OCI-LY7 (cell line): ENCODE results near the gene FOSB. TPM values are rescaled to one million over a fixed set of nuclear protein-coding genes. Genes with fewer than 3 reads are reported as not detected.

Experiments
- BruUV-seq: library from RNA; stranded (reverse); fragments of 400-500 nt; replicated peaks from 2 replicates; lab custom pipeline; 2021; lab: Mats Ljungman, UMichigan
- CTCF ChIA-PET: fragments of 300-600 bp; sonication (Branson Sonifier 250); formaldehyde crosslinking; loops from one replicate; lab custom pipeline; 2022; ENCODE audit warnings: antibody characterized with exemption; ENCODE audit not compliant: unreplicated experiment; lab: Charles Lee
- POLR2A ChIA-PET: fragments of 300-600 bp; sonication (Branson Sonifier 250); formaldehyde crosslinking; loops from one replicate; lab custom pipeline; 2022; ENCODE audit warnings: antibody characterized with exemption; lab: Charles Lee
- DNase-seq: peaks from one replicate; pipeline ENCODE4 v3.0.0-alpha.2; 2015; ENCODE audit warnings: low spot score
- H2AFZ ChIP-seq: fragments of 200-600 bp; sonication (generic), shearing (Covaris generic); 2 replicates; pipeline ENCODE4 v1.6.1; 2014; ENCODE audit warnings: mild to moderate bottlenecking, antibody characterized with exemption, low read length, moderate library complexity
- H3K27ac ChIP-seq: fragments of 200-600 bp; sonication (generic); 2 replicates; pipeline ENCODE4 v1.5.1; 2014; ENCODE audit warnings: mixed run types, low read depth, mild to moderate bottlenecking, moderate library complexity, low read length, inconsistent platforms; ENCODE audit not compliant: poor library complexity, severe bottlenecking
- H3K36me3 ChIP-seq: fragments of 200-600 bp; sonication (generic); 2 replicates; pipeline ENCODE4 v1.6.1; 2014; ENCODE audit warnings: mild to moderate bottlenecking, antibody characterized with exemption, low read length, moderate library complexity, mixed read lengths; ENCODE audit not compliant: insufficient read depth
- H3K4me1 ChIP-seq: fragments of 200-600 bp; sonication (generic); 2 replicates; pipeline ENCODE4 v1.5.1; 2014; ENCODE audit warnings: mild to moderate bottlenecking, low read length; ENCODE audit not compliant: insufficient read depth, poor library complexity, severe bottlenecking
- H3K4me2 ChIP-seq: fragments of 200-600 bp; sonication (generic); 2 replicates; pipeline ENCODE4 v1.6.1; 2014; ENCODE audit warnings: mild to moderate bottlenecking, low read length
- H3K4me3 ChIP-seq: fragments of 200-600 bp; sonication (generic); 2 replicates; pipeline ENCODE4 v1.5.1; 2014; ENCODE audit warnings: mild to moderate bottlenecking, low read depth, low read length; ENCODE audit not compliant: poor library complexity, severe bottlenecking
- H3K79me2 ChIP-seq: fragments of 200-600 bp; sonication (generic); 2 replicates; pipeline ENCODE4 v1.6.1; 2016; ENCODE audit warnings: low read depth, mild to moderate bottlenecking, low read length, moderate library complexity, mixed read lengths; ENCODE audit not compliant: insufficient read depth
- H3K9me2 ChIP-seq: fragments of 200-600 bp; sonication (generic); 2 replicates; pipeline ENCODE4 v1.6.1; 2016; ENCODE audit warnings: mild to moderate bottlenecking, low read length, mixed read lengths; ENCODE audit not compliant: insufficient read depth
- H3K9me3 ChIP-seq: fragments of 200-600 bp; sonication (generic); 2 replicates; pipeline ENCODE4 v1.6.1; 2014; ENCODE audit warnings: mild to moderate bottlenecking, mixed run types, low read length, mixed read lengths
- H4K20me1 ChIP-seq: fragments of 200-600 bp; sonication (generic); 2 replicates; pipeline ENCODE4 v1.6.1; 2014; ENCODE audit warnings: mild to moderate bottlenecking, antibody characterized with exemption, low read length, moderate library complexity, mixed read lengths; ENCODE audit not compliant: insufficient read depth
- CTCF ChIP-seq: fragments of 200-600 bp; sonication (generic); conservative IDR thresholded peaks from 2 replicates; pipeline ENCODE4 v1.5.1; 2014; ENCODE audit warnings: mild to moderate bottlenecking, antibody characterized with exemption, low read length, moderate library complexity, mixed read lengths
- EZH2phosphoT487 ChIP-seq: fragments of 200-600 bp; sonication (generic); IDR thresholded peaks from 2 replicates; pipeline ENCODE4 v1.6.1; 2018; ENCODE audit warnings: low read depth, borderline replicate concordance, mild to moderate bottlenecking, mixed run types, antibody characterized with exemption, low read length, moderate library complexity, mixed read lengths
- intact Hi-C: fragments of 100-400 bp; cut with micrococcal nuclease; formaldehyde crosslinking; loops from one replicate; pipeline ENCODE4 v1.10.0; 2022; ENCODE audit not compliant: unreplicated experiment
- total RNA-seq, 2 experiments: library from RNA; depleted of rRNA in 1 of 2; stranded (reverse); fragments of >200 nt in 1 of 2; shearing (Covaris generic) in 1 of 2; gene quantifications; 2 replicates each; pipeline ENCODE4 v1.2.3, GENCODE V29; 2014 to 2022

Gene FOSB
- total RNA-seq, 2 experiments from 2014 or later, result 2.3 to 2.4 TPM

GRCh38 chr19:45489216-45489855, 21.5 kb downstream of the FOSB start:
- CTCF ChIA-PET, result no interaction called here
- intact Hi-C loops, result no loop called here
- POLR2A ChIA-PET, result interaction anchor here (0.6 to 0.7 kb wide), 2 partner anchors 10 to 124 kb away, joined by 3 read pairs; no protein-coding TSS in a partner anchor

GRCh38 chr19:45492137-45492626, 24.4 kb downstream of the FOSB start:
- no peak for TF ChIP-seq CTCF
- no peak for TF ChIP-seq EZH2phosphoT487
- Histone ChIP-seq H3K9me2 (no peaks in the 10 kb centered on the region), H4K20me1 (no peaks in the 10 kb centered on the region), H3K4me2 (peak overlapping the region; percentile 75), H2AFZ (peak overlapping the region; percentile 80; the same call in 1 of the 2 replicates), H3K36me3 (no peaks in the 10 kb centered on the region), H3K79me2 (no peaks in the 10 kb centered on the region), H3K4me1 (peaks cover 25% of the 10 kb centered on the region), H3K27ac (peak overlapping the region; percentile 57), H3K4me3 (peak overlapping the region; percentile 71), H3K9me3 (no peaks in the 10 kb centered on the region)
- BruUV-seq, result no TSS peak
- no peak for DNase-seq
- POLR2A ChIA-PET, result no interaction called here
- intact Hi-C loops, result no loop called here
- CTCF ChIA-PET, result no interaction called here

More at GRCh38 chr19:45489216-45489855, 21.5 kb downstream of the FOSB start:
- BruUV-seq, result no TSS peak
- no peaks in the 10 kb centered on the region for H4K20me1 ChIP-seq
- no peak overlapping the region for H3K27ac ChIP-seq
- H3K4me1 ChIP-seq, result peaks cover 26% of the 10 kb centered on the region
- DNase-seq, result no peak
- no peaks in the 10 kb centered on the region for H3K9me3 ChIP-seq
- H3K4me3 ChIP-seq, result no peak overlapping the region
- no peaks in the 10 kb centered on the region for H3K9me2 ChIP-seq
- H3K36me3 ChIP-seq, result no peaks in the 10 kb centered on the region
- H2AFZ ChIP-seq, result no peak overlapping the region
- no peak overlapping the region for H3K4me2 ChIP-seq
- no peak for TF ChIP-seq EZH2phosphoT487
- no peaks in the 10 kb centered on the region for H3K79me2 ChIP-seq

GRCh38 chr19:45492627-45493470, 25.1 kb downstream of the FOSB start:
- intact Hi-C loops, result no loop called here
- Histone ChIP-seq H3K9me2 (no peaks in the 10 kb centered on the region), H2AFZ (peak overlapping the region; percentile 80), H3K36me3 (no peaks in the 10 kb centered on the region), H3K4me3 (peak overlapping the region; percentile 71), H3K79me2 (no peaks in the 10 kb centered on the region), H3K9me3 (no peaks in the 10 kb centered on the region), H4K20me1 (no peaks in the 10 kb centered on the region), H3K4me2 (peak overlapping the region; percentile 75), H3K4me1 (peaks cover 32% of the 10 kb centered on the region), H3K27ac (peak overlapping the region; percentile 57)
- no peak for TF ChIP-seq CTCF
- no peak for TF ChIP-seq EZH2phosphoT487
- ChIA-PET CTCF (interaction anchor here (0.6 kb wide), 1 partner anchor 1804 kb away, joined by 3 read pairs; no protein-coding TSS in a partner anchor), POLR2A (no interaction called here)
- no TSS peak for BruUV-seq
- DNase-seq, result peak; percentile 79
